Measurements from ENCODE around the gene HCFC1. TPM values are rescaled to one million over a fixed set of nuclear protein-coding genes. Genes with fewer than 3 reads are reported as not detected.

Gene HCFC1
- total and polyA plus RNA-seq, 9 of the 15 experiments (the other 6 are each of a cell fraction or from before 2014, with no cell fraction given): 2.8 to 133 (median 17.1) TPM

DNA sequence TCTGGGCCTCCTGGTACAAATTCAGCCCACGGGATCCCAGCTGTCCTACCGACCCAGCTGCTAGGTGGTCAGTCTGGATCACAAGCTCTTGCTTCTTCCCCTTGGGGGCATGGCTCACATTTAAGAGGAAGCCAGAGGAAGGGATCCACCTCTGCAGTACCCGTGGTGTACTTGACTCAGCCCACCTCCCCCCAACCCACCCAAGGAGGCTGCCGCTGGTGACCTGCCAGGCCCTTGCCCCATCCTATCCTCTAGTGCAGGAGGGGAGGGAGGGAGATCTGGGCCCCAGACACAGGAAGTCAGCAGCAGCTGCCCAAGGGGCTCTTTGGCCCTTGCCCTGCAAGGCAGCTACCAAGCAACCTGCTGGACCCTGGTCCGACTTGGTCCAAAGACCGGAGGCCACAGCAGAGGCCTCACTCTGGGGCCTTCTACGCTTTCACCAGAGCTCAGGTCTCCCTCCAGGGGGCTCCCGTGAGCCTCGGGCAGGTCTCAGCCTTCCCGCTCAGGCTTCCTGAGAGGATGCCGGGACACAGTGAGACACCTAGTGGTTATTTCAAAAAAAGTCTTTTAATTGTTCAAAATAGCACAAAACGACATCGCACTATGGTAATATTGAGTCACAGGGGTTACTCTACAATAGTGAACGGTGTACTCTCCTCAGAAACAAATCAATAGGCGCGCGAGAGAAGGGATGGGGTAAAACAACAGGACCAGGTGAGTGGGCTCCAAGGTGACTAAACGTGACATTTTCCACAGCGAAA is 24.4 kb downstream of the HCFC1 start (continued):
- TF ChIP-seq HDAC3 (IDR thresholded peaks at IDR 0.05; ENCODE audit: borderline replicate concordance, partially characterized antibody) (no peak), MAZ (CRISPR knock-in tag; conservative IDR thresholded peaks at IDR 0.05 in 1 of 2, IDR thresholded peaks at IDR 0.05 in 1 of 2) (peak in 1 of 2 experiments; percentile 44; a peak in 1 of 4 replicates), ZNF347 (CRISPR knock-in tag; IDR thresholded peaks at IDR 0.05; ENCODE audit: low read depth) (no peak), TEAD1 (CRISPR knock-in tag; IDR thresholded peaks at IDR 0.05) (0 out of 4 replicates have a peak, but pooled peaks of 1 of the 2 experiments have one; percentile 35), ZNF445 (CRISPR knock-in tag; IDR thresholded peaks at IDR 0.05; ENCODE audit: low read depth) (no peak), XRCC5 (IDR thresholded peaks at IDR 0.05; ENCODE audit: low read depth, low read length) (0 out of 2 replicates have a peak, but pooled peaks have one; percentile 51), HMG20A (CRISPR knock-in tag; conservative IDR thresholded peaks at IDR 0.05) (no peak), SUPT5H (IDR thresholded peaks at IDR 0.05) (0 out of 2 replicates have a peak, but pooled peaks have one; percentile 17), ZNF143 (CRISPR knock-in tag; IDR thresholded peaks at IDR 0.05) (peak; percentile 69), GTF2E2 (tag; IDR thresholded peaks at IDR 0.05) (no peak), NR2C1 (IDR thresholded peaks at IDR 0.05) (no peak), NR2C1 (tag; IDR thresholded peaks at IDR 0.05) (no peak), PCBP2 (IDR thresholded peaks at IDR 0.05; ENCODE audit: low read depth, low read length, poor library complexity, severe bottlenecking) (no peak), ZFP36 (IDR thresholded peaks at IDR 0.05; ENCODE audit: low read depth, low read length, partially characterized antibody) (no peak)
- TF ChIP-seq, protein P1, sequence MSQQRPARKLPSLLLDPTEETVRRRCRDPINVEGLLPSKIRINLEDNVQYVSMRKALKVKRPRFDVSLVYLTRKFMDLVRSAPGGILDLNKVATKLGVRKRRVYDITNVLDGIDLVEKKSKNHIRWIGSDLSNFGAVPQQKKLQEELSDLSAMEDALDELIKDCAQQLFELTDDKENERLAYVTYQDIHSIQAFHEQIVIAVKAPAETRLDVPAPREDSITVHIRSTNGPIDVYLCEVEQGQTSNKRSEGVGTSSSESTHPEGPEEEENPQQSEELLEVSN (IDR thresholded peaks at IDR 0.05; ENCODE audit: borderline replicate concordance in 1 of 2, extremely low read depth in 1 of 2, insufficient read depth in 1 of 2, insufficient read length in 1 of 2, low read depth in 1 of 2, low read length in 1 of 2, poor library complexity in 1 of 2, severe bottlenecking in 1 of 2): peak in 1 of 2 experiments; percentile 71
- TF ChIP-seq, protein P2, sequence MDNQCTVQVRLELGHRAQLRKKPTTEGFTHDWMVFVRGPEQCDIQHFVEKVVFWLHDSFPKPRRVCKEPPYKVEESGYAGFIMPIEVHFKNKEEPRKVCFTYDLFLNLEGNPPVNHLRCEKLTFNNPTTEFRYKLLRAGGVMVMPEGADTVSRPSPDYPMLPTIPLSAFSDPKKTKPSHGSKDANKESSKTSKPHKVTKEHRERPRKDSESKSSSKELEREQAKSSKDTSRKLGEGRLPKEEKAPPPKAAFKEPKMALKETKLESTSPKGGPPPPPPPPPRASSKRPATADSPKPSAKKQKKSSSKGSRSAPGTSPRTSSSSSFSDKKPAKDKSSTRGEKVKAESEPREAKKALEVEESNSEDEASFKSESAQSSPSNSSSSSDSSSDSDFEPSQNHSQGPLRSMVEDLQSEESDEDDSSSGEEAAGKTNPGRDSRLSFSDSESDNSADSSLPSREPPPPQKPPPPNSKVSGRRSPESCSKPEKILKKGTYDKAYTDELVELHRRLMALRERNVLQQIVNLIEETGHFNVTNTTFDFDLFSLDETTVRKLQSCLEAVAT (IDR thresholded peaks at IDR 0.05): peak in 1 of 2 experiments; percentile 67; a peak in 2 of 4 replicates
- TF ChIP-seq, protein P3, sequence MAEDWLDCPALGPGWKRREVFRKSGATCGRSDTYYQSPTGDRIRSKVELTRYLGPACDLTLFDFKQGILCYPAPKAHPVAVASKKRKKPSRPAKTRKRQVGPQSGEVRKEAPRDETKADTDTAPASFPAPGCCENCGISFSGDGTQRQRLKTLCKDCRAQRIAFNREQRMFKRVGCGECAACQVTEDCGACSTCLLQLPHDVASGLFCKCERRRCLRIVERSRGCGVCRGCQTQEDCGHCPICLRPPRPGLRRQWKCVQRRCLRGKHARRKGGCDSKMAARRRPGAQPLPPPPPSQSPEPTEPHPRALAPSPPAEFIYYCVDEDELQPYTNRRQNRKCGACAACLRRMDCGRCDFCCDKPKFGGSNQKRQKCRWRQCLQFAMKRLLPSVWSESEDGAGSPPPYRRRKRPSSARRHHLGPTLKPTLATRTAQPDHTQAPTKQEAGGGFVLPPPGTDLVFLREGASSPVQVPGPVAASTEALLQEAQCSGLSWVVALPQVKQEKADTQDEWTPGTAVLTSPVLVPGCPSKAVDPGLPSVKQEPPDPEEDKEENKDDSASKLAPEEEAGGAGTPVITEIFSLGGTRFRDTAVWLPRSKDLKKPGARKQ (CRISPR knock-in tag; IDR thresholded peaks at IDR 0.05): 0 out of 2 replicates have a peak, but pooled peaks have one; percentile 26
- TF ChIP-seq, protein P4, sequence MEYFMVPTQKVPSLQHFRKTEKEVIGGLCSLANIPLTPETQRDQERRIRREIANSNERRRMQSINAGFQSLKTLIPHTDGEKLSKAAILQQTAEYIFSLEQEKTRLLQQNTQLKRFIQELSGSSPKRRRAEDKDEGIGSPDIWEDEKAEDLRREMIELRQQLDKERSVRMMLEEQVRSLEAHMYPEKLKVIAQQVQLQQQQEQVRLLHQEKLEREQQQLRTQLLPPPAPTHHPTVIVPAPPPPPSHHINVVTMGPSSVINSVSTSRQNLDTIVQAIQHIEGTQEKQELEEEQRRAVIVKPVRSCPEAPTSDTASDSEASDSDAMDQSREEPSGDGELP (CRISPR knock-in tag; IDR thresholded peaks at IDR 0.05; ENCODE audit: borderline replicate concordance): peak; percentile 63; the same call in 1 of the 2 replicates
- TF ChIP-seq, protein P5, sequence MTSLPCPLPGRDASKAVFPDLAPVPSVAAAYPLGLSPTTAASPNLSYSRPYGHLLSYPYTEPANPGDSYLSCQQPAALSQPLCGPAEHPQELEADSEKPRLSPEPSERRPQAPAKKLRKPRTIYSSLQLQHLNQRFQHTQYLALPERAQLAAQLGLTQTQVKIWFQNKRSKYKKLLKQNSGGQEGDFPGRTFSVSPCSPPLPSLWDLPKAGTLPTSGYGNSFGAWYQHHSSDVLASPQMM (CRISPR knock-in tag; IDR thresholded peaks at IDR 0.05): no peak
